ENCODE measurements around the gene IYD.

IYD gene

DNA sequence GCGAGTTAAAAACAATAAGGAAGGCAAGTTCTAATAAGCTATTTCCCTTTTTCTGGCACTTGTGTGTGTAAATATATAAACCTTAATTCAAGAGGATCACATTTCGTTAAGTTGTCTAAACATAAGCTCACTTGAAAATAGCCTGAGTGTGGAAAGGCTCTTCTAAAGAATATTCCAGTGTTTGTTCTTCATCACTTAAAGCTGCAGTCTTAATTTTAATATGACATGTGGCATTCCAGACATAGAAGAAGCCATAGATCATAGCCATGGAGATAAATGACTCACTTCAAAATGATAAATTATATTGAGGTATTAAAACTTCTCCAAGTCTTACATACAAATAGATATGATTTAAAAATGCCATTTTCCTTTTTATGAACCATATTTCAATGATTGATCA, 42.1 kb downstream of the IYD start:
- TF ChIP-seq, protein P1, sequence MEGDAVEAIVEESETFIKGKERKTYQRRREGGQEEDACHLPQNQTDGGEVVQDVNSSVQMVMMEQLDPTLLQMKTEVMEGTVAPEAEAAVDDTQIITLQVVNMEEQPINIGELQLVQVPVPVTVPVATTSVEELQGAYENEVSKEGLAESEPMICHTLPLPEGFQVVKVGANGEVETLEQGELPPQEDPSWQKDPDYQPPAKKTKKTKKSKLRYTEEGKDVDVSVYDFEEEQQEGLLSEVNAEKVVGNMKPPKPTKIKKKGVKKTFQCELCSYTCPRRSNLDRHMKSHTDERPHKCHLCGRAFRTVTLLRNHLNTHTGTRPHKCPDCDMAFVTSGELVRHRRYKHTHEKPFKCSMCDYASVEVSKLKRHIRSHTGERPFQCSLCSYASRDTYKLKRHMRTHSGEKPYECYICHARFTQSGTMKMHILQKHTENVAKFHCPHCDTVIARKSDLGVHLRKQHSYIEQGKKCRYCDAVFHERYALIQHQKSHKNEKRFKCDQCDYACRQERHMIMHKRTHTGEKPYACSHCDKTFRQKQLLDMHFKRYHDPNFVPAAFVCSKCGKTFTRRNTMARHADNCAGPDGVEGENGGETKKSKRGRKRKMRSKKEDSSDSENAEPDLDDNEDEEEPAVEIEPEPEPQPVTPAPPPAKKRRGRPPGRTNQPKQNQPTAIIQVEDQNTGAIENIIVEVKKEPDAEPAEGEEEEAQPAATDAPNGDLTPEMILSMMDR (IDR thresholded peaks at IDR 0.05; ENCODE audit: low read depth, low read length, missing control alignments) = no peak
- Histone ChIP-seq H3K36me3 (replicated peaks) (no peaks in the 10 kb centered on the region), H3K4me3 (ENCODE audit: low read depth, low read length) (no peak overlapping the region), H3K27me3 (replicated peaks) (no peaks in the 10 kb centered on the region), H3K27ac (peak overlapping the region; percentile 46)
- no peak for DNase-seq
- in situ Hi-C loops (cut with HindIII; ENCODE audit: low pct_ligation_motif_present, low sequenced_read_pairs) = no loop called here

DNA sequence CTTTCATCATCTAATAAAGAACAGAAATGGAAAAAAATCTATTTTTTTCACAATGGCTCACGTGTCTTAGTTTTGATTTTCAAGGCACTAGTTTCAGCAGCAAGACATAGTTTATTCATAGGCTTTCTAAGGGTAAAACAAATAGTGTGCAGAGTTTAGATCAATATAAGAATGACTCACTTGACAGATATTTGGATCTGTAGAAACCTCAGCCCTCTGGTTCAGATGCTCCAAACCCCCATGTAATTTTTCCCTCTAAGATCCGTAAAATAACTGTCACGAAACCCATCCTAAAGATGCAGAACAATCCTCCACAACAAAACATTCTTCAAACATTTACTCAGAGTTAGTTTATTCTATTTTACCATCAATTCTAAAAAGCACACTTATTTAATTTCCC, 43.4 kb downstream of the IYD start:
- H3K4me3 ChIP-seq (ENCODE audit: low read depth, low read length) = no peak overlapping the region
- no peaks in the 10 kb centered on the region for H3K36me3 ChIP-seq (replicated peaks)
- H3K27ac ChIP-seq = no peak overlapping the region
- no peak for DNase-seq
- no peaks in the 10 kb centered on the region for H3K27me3 ChIP-seq (replicated peaks)
- in situ Hi-C loops (cut with HindIII; ENCODE audit: low pct_ligation_motif_present, low sequenced_read_pairs) = no loop called here
- TF ChIP-seq, protein P1 (IDR thresholded peaks at IDR 0.05; ENCODE audit: low read depth, low read length, missing control alignments) = no peak

DNA sequence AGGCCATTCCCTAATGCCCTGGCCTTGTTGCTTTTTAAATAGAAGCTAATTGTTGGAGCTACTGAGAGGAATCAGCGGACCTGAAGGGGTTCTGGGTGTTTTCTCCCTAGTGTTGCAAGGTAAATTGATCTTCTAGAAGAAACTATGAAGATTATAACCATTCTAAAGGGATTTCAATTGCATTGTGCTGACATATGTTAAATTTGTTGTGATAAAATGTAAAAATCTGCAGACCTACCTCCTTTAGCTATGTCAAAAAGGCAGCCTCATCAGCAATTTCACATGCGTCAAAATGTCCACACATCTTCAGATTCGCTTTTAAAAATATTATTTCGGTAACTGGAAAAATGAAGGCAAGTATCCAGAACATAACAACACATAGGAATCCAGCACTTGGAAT, 44.4 kb downstream of the IYD start:
- DNase-seq = no peak
- TF ChIP-seq, protein P1 (IDR thresholded peaks at IDR 0.05; ENCODE audit: low read depth, low read length, missing control alignments) = no peak
- no peaks in the 10 kb centered on the region for H3K27me3 ChIP-seq (replicated peaks)
- in situ Hi-C loops (cut with HindIII; ENCODE audit: low pct_ligation_motif_present, low sequenced_read_pairs) = no loop called here
- no peak overlapping the region for H3K4me3 ChIP-seq (ENCODE audit: low read depth, low read length)
- no peak overlapping the region for H3K27ac ChIP-seq
- H3K36me3 ChIP-seq (replicated peaks) = no peaks in the 10 kb centered on the region

DNA sequence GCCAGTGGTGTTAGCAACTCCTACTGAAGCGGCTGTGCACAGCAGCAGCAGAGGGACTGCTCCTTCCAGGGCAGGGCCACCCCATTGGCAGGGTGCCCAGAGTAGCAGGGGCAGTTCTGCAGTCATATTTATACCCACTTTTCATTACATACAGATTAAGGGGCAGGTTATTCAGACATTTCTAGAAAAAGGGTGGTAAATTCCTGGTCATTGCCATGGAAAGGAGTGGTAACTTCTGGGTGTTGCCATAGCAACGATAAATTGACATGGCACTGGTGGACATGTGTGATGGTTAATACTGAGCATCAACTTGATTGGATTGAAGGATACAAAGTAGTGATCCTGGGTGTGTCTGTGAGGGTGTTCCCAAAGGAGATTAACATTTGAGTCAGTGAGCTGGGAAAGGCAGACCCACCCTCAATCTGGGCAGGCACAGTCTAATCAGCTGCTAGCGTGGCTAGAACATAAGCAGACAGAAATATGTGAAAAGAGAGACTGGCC, 45.0 kb downstream of the IYD start:
- DNase-seq = no peak
- H3K4me3 ChIP-seq (ENCODE audit: low read depth, low read length) = no peak overlapping the region
- in situ Hi-C loops (cut with HindIII; ENCODE audit: low pct_ligation_motif_present, low sequenced_read_pairs) = no loop called here
- H3K27ac ChIP-seq = no peak overlapping the region
- H3K36me3 ChIP-seq (replicated peaks) = no peaks in the 10 kb centered on the region
- H3K27me3 ChIP-seq (replicated peaks) = no peaks in the 10 kb centered on the region
- TF ChIP-seq, protein P1 (IDR thresholded peaks at IDR 0.05; ENCODE audit: low read depth, low read length, missing control alignments) = no peak

DNA sequence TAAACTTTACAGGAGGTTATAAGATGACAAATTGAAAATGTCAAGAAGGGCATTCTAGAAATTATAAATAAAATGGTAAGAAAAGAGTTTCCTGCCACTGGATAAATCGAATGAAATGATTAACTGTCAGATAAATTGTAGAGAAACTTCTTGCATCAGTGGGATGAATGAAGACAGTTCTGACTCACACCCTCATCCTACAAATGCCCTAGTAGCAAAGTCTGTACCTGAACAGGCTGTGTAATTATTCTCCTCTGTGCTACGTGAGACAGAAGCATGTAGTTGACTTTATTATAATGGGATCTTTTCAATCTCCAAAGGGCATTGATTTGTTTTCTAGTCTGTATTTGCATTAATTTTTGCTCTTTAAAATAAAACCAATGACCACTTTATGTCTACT, 47.3 kb downstream of the IYD start:
- in situ Hi-C loops (cut with HindIII; ENCODE audit: low pct_ligation_motif_present, low sequenced_read_pairs) = no loop called here
- no peak overlapping the region for H3K4me3 ChIP-seq (ENCODE audit: low read depth, low read length)
- DNase-seq = no peak
- TF ChIP-seq, protein P1 (IDR thresholded peaks at IDR 0.05; ENCODE audit: low read depth, low read length, missing control alignments) = no peak
- no peaks in the 10 kb centered on the region for H3K36me3 ChIP-seq (replicated peaks)
- no peaks in the 10 kb centered on the region for H3K27me3 ChIP-seq (replicated peaks)
- no peak overlapping the region for H3K27ac ChIP-seq

DNA sequence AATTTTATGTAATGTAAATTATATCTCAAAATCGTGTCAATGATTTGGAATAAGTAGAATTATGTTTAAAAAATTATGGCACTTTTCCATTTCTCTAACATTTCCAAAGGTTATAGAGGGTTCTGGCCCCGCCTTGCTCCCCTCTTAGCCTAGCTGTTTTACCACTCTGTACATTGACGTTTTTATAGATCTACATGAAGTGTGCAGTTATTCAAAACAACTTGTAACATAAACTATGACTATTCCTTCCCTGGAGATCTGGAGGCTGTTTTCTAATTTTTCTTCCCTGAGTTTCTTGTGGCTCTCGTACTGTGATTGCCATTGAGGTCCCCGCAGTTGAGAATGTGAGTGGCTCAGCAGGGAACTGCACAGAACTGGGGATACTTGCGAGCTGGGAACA, 48.4 kb downstream of the IYD start:
- TF ChIP-seq, protein P1 (IDR thresholded peaks at IDR 0.05; ENCODE audit: low read depth, low read length, missing control alignments) = no peak
- no peak overlapping the region for H3K27ac ChIP-seq
- no peak for DNase-seq
- no peaks in the 10 kb centered on the region for H3K27me3 ChIP-seq (replicated peaks)
- H3K4me3 ChIP-seq (ENCODE audit: low read depth, low read length) = no peak overlapping the region
- in situ Hi-C loops (cut with HindIII; ENCODE audit: low pct_ligation_motif_present, low sequenced_read_pairs) = no loop called here
- H3K36me3 ChIP-seq (replicated peaks) = no peaks in the 10 kb centered on the region
